Peyer's patch (tissue), 4 donors: ENCODE results near the gene SLC7A6. TPM values are rescaled to one million over a fixed set of nuclear protein-coding genes. Genes with fewer than 3 reads are reported as not detected.
A peak's percentile ranks its signal among the peaks of the same experiment; 100 is the strongest.

Experiments used
- DNase-seq, 3 donors: peaks; one replicate each; pipeline ENCODE4 v3.0.0-alpha.2; 2017 to 2019
- H3K27ac ChIP-seq, 4 donors: fragments of 200-600 bp; sonication (generic); one replicate each; pipeline ENCODE4 v1.5.1; 2016 to 2019
- H3K27me3 ChIP-seq, 2 donors: fragments of 200-600 bp; sonication (generic); one replicate each; pipeline ENCODE4 v1.5.1; 2019
- H3K36me3 ChIP-seq, 3 donors: fragments of 200-600 bp; sonication (generic); one replicate each; pipeline ENCODE4 v1.5.1; 2016 to 2019
- H3K4me1 ChIP-seq, 4 donors: fragments of 200-600 bp; sonication (generic); one replicate each; pipeline ENCODE4 v1.5.1; 2016 to 2019
- H3K4me3 ChIP-seq, 4 donors: fragments of 200-600 bp; sonication (generic); 1 replicate in 3 of 4; 2 replicates in 1 of 4; pipeline ENCODE4 v1.5.1; 2016 to 2019; ENCODE audit warnings: mild to moderate bottlenecking in 1 of 4
- H3K9me3 ChIP-seq, 4 donors: fragments of 200-600 bp; sonication (generic); one replicate each; pipeline ENCODE4 v1.5.1; 2016 to 2019; ENCODE audit warnings: mild to moderate bottlenecking in 1 of 4
- POLR2A ChIP-seq, 2 donors: fragments of 450-650 bp; IDR thresholded peaks; one replicate each; pipeline ENCODE4 v1.5.1; 2017; ENCODE audit warnings: antibody characterized with exemption in 2 of 2, mild to moderate bottlenecking in 2 of 2, moderate library complexity in 2 of 2
- total RNA-seq, 4 donors: library from RNA; depleted of rRNA; stranded (reverse); fragments of >200 nt; gene quantifications; one replicate each; pipeline ENCODE4 v1.1.0, GENCODE V29; 2016
- TF ChIP-seq, protein P1 (sequence below), 6 experiments: fragments of 450-650 bp in 4 of 6; fragments of 200-600 bp in 2 of 6; sonication (generic) in 1 of 6; IDR thresholded peaks; one replicate each; pipeline ENCODE4 v1.5.1; 2017 to 2019; ENCODE audit warnings: antibody characterized with exemption in 6 of 6, mild to moderate bottlenecking in 3 of 6, moderate library complexity in 1 of 6

The SLC7A6 gene
- total RNA-seq, 4 donors from 2014 or later = 19.9 to 83.3 (median 46.4) TPM

DNA sequence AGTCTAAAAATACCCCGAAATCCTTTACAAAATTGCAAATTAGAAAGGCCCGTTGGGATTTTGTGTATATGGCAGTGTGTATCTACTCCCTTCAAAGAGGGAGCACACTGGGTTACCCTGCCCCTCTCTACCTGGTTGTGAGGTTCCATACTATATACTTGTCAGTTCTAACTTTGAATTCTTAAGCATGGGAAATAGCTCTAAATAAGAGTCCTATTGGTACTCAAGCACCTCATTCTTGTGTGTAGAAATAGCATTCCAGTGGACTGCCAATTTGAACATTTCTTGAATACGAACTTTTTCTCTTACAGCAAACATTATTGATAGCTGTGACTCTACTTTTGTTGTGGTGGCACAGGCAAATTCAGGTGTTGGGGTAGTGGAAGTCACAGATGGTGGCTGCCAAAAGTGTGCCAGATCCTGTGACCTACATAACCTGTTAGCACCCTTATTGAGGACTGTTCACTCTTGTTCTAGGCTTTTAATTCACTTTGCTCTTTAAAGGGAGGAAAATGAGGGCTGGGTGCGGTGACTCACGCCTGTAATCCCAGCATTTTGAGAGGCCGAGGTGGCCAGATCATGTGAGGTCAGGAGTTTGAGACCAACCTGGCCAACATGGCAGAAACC is 44.5 kb upstream of the SLC7A6 start:
- Histone ChIP-seq H3K4me3 (no peak overlapping the region), H3K27ac (no peak overlapping the region), H3K36me3 (peaks cover 0 to 8% (median 0%) of the 10 kb centered on the region in 3 donors), H3K27me3 (no peaks in the 10 kb centered on the region), H3K4me1 (no peaks in the 10 kb centered on the region), H3K9me3 (no peaks in the 10 kb centered on the region)
- TF ChIP-seq, protein P1, sequence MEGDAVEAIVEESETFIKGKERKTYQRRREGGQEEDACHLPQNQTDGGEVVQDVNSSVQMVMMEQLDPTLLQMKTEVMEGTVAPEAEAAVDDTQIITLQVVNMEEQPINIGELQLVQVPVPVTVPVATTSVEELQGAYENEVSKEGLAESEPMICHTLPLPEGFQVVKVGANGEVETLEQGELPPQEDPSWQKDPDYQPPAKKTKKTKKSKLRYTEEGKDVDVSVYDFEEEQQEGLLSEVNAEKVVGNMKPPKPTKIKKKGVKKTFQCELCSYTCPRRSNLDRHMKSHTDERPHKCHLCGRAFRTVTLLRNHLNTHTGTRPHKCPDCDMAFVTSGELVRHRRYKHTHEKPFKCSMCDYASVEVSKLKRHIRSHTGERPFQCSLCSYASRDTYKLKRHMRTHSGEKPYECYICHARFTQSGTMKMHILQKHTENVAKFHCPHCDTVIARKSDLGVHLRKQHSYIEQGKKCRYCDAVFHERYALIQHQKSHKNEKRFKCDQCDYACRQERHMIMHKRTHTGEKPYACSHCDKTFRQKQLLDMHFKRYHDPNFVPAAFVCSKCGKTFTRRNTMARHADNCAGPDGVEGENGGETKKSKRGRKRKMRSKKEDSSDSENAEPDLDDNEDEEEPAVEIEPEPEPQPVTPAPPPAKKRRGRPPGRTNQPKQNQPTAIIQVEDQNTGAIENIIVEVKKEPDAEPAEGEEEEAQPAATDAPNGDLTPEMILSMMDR (IDR thresholded peaks at IDR 0.05) = no peak
- TF ChIP-seq POLR2A (IDR thresholded peaks at IDR 0.05) = no peak
- no peak for DNase-seq

DNA sequence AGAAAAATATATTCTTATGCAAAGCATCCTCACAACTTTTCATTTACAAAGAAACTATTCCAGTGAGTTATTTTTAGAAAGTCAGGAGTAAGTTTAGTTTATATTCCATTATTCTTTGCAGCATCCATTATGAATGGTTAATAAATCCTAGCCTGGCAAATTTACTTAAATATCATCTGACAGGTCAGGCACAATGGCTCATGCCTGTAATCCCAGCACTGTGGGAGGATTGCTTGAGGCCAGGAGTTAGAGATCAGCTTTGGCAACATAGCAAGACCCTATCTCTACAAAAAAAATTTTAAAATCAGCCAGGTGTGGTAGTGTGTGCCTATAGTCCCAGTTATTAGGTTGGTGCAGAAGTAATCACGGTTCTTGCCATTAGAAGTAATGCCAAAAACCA is 41.3 kb upstream of the SLC7A6 start:
- peaks cover 0 to 1% (median 0%) of the 10 kb centered on the region in 3 donors for H3K36me3 ChIP-seq
- H3K4me3 ChIP-seq = no peak overlapping the region
- H3K9me3 ChIP-seq = no peaks in the 10 kb centered on the region
- TF ChIP-seq POLR2A (IDR thresholded peaks at IDR 0.05) = no peak
- TF ChIP-seq, protein P1 (IDR thresholded peaks at IDR 0.05) = no peak
- peaks cover 0 to 12% (median 7%) of the 10 kb centered on the region in 4 donors for H3K4me1 ChIP-seq
- no peak for DNase-seq
- H3K27ac ChIP-seq = no peak overlapping the region
- no peaks in the 10 kb centered on the region for H3K27me3 ChIP-seq

DNA sequence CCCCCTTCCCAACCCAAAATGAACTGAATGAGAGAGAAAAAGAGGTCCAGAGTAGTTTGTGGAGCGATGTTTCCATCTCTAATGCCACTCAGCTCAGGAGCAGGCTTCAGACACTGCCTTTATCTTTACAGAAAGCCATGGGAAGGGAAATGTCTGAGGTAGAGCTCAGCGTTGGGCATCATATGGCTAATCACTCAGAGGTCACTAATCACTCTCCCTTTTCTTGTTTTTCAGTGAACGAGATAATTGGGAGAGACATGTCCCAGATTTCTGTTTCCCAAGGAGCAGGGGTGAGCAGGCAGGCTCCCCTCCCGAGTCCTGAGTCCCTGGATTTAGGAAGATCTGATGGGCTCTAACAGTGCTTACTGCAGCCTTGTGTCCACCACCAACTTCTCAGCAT is 38.2 kb upstream of the SLC7A6 start:
- no peak for DNase-seq
- H3K36me3 ChIP-seq = peaks cover 0 to 19% (median 0%) of the 10 kb centered on the region in 3 donors
- no peak for TF ChIP-seq POLR2A (IDR thresholded peaks at IDR 0.05)
- TF ChIP-seq, protein P1 (IDR thresholded peaks at IDR 0.05) = no peak
- H3K27me3 ChIP-seq = no peaks in the 10 kb centered on the region
- H3K27ac ChIP-seq = no peak overlapping the region
- no peaks in the 10 kb centered on the region for H3K9me3 ChIP-seq
- H3K4me1 ChIP-seq = peaks cover 0 to 22% (median 8%) of the 10 kb centered on the region in 4 donors
- no peak overlapping the region for H3K4me3 ChIP-seq

DNA sequence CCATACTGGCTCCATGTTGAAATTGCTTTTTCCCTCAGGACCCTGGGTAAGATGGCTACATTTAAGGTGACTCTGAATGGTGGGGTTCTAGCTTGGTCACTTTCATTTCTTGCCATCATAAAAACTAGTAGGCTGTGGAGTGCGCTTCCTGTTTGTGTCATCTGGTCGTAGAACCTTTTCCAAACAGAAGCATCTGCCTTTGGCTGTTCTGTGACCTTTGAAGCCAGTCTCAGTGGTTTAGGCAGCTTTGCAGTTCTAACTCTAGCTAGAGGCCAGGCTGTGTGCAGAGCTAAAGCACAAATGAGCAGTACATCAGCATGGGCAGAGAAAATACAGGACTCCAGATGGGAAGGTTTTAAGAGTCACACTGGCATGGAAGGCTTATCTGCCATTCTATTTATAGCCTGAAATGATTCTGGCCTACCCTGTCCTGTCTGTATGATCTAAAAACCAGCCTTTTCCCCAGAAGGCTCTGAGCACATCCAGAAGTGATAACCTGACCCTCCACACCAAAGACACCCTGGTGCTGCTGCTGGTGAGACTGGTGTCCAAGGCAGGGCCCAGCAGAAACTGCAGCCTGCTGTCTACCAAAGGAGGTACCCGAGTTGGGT is 37.0 kb upstream of the SLC7A6 start:
- H3K27me3 ChIP-seq = no peaks in the 10 kb centered on the region
- peaks cover 0 to 22% (median 8%) of the 10 kb centered on the region in 4 donors for H3K4me1 ChIP-seq
- TF ChIP-seq POLR2A (IDR thresholded peaks at IDR 0.05) = no peak
- TF ChIP-seq, protein P1 (IDR thresholded peaks at IDR 0.05) = no peak
- peak in 2 of 3 donors; percentile 44 to 55 for DNase-seq
- no peaks in the 10 kb centered on the region for H3K9me3 ChIP-seq
- peak overlapping the region in 2 of 4 donors; percentile 57 to 69 for H3K27ac ChIP-seq
- peaks cover 0 to 31% (median 0%) of the 10 kb centered on the region in 3 donors for H3K36me3 ChIP-seq
- no peak overlapping the region for H3K4me3 ChIP-seq

DNA sequence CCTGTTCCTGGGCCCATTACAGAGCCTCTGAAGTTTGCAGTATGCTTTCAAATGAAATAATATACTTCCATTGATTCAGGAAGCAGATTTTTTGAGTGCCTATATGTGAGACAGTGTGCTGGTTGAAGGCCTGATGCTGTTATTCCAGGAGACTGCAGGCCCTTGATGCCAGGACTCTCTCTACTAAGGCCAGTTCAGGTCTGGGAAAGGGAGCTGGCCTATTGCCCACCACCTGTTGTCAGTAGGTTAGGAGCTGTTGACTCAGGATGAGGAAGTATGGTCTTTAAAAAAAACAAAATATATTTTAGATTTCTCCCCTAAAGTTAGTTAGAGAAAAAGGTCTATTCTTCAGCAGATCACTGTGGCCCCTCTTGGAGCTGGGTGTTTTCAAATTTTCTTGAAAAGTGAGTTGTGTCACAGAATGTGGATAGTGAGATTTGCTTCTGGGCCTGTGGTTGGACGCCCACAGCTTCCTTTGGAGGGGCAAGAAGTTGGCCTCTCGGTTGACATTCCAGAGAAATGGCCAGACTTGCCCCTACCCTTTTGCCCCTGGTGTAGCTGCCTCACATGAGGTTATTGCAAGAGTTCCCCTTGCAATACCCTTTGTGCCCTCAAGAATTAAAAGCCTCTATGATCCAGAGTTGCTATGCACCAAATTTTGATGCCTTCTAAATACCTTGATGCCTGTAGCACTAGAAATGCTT is 36.3 kb upstream of the SLC7A6 start:
- Histone ChIP-seq H3K4me3 (no peak overlapping the region), H3K36me3 (peaks cover 0 to 36% (median 0%) of the 10 kb centered on the region in 3 donors), H3K27me3 (no peaks in the 10 kb centered on the region), H3K4me1 (peaks cover 0 to 25% (median 8%) of the 10 kb centered on the region in 4 donors), H3K27ac (peak overlapping the region in 2 of 4 donors; percentile 33 to 69), H3K9me3 (no peaks in the 10 kb centered on the region)
- DNase-seq = peak in 2 of 3 donors; percentile 15 to 45
- no peak for TF ChIP-seq POLR2A (IDR thresholded peaks at IDR 0.05)
- TF ChIP-seq, protein P1 (IDR thresholded peaks at IDR 0.05) = no peak
